A549 (cell line): ENCODE results near the gene EFHC1.

Source experiments
- CTCF ChIP-seq: fragments of >200 bp; sonication (Bioruptor Twin); formaldehyde crosslinking; IDR thresholded peaks from 3 replicates; pipeline ENCODE4 v1.5.1; 2016
- ELK1 ChIP-seq: fragments of 150-350 bp; IDR thresholded peaks from 2 replicates; pipeline ENCODE4 v1.6.1; 2014; ENCODE audit warnings: low read depth, mild to moderate bottlenecking, low read length
- JUN ChIP-seq, 2 experiments: fragments of >200 bp; sonication (Bioruptor Twin); formaldehyde crosslinking; IDR thresholded peaks; 2 replicates in 1 of 2; 3 replicates in 1 of 2; pipeline ENCODE4 v1.6.1; 2016 to 2017
- MAX ChIP-seq: IDR thresholded peaks from 2 replicates; pipeline ENCODE4 v1.6.1; 2012
- MAZ ChIP-seq: fragments of 150-350 bp; IDR thresholded peaks from 2 replicates; pipeline ENCODE4 v1.6.1; 2014; ENCODE audit warnings: antibody characterized with exemption, low read depth, low read length, borderline replicate concordance
- NR3C1 ChIP-seq: fragments of >200 bp; sonication (Bioruptor Twin); formaldehyde crosslinking; IDR thresholded peaks from 3 replicates; pipeline ENCODE4 v1.6.1; 2017
- POLR2A ChIP-seq: IDR thresholded peaks from 2 replicates; pipeline ENCODE4 v1.6.1; 2012; ENCODE audit warnings: mild to moderate bottlenecking, low read length
- RAD21 ChIP-seq, 2 experiments: fragments of >200 bp in 1 of 2; sonication (Bioruptor Twin) in 1 of 2; formaldehyde crosslinking in 1 of 2; IDR thresholded peaks in 1 of 2; conservative IDR thresholded peaks in 1 of 2; 2 replicates in 1 of 2; 3 replicates in 1 of 2; pipeline ENCODE4 v1.6.1; 2012 to 2018; ENCODE audit warnings: inconsistent platforms in 1 of 2
- SREBF2 ChIP-seq: fragments of 450-650 bp; IDR thresholded peaks from 2 replicates; pipeline ENCODE4 v1.6.1; 2014; ENCODE audit warnings: mild to moderate bottlenecking, moderate library complexity
- TF ChIP-seq, protein P1 (sequence below): fragments of 200-600 bp; sonication (generic); IDR thresholded peaks from 2 replicates; pipeline ENCODE4 v1.6.1; 2016; ENCODE audit warnings: antibody characterized with exemption, mild to moderate bottlenecking, moderate library complexity

GRCh38 chr6:52392944-52393343 lies 27.2 kb upstream of the EFHC1 start:
- TF ChIP-seq POLR2A (no peak), RAD21 (conservative IDR thresholded peaks at IDR 0.05 in 1 of 2, IDR thresholded peaks at IDR 0.05 in 1 of 2) (no peak), CTCF (no peak), SREBF2 (no peak), NR3C1 (no peak), MAX (no peak), MAZ (no peak), ELK1 (no peak), JUN (IDR thresholded peaks at IDR 0.05) (no peak)
- TF ChIP-seq, protein P1, sequence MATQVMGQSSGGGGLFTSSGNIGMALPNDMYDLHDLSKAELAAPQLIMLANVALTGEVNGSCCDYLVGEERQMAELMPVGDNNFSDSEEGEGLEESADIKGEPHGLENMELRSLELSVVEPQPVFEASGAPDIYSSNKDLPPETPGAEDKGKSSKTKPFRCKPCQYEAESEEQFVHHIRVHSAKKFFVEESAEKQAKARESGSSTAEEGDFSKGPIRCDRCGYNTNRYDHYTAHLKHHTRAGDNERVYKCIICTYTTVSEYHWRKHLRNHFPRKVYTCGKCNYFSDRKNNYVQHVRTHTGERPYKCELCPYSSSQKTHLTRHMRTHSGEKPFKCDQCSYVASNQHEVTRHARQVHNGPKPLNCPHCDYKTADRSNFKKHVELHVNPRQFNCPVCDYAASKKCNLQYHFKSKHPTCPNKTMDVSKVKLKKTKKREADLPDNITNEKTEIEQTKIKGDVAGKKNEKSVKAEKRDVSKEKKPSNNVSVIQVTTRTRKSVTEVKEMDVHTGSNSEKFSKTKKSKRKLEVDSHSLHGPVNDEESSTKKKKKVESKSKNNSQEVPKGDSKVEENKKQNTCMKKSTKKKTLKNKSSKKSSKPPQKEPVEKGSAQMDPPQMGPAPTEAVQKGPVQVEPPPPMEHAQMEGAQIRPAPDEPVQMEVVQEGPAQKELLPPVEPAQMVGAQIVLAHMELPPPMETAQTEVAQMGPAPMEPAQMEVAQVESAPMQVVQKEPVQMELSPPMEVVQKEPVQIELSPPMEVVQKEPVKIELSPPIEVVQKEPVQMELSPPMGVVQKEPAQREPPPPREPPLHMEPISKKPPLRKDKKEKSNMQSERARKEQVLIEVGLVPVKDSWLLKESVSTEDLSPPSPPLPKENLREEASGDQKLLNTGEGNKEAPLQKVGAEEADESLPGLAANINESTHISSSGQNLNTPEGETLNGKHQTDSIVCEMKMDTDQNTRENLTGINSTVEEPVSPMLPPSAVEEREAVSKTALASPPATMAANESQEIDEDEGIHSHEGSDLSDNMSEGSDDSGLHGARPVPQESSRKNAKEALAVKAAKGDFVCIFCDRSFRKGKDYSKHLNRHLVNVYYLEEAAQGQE, result no peak
